ENCODE data around the gene TFF2.

- TF ChIP-seq CREB1 (IDR thresholded peaks at IDR 0.05; ENCODE audit: low read depth) (no peak), TAF1 (IDR thresholded peaks at IDR 0.05; ENCODE audit: low read depth) (no peak)
- TF ChIP-seq, protein P1, sequence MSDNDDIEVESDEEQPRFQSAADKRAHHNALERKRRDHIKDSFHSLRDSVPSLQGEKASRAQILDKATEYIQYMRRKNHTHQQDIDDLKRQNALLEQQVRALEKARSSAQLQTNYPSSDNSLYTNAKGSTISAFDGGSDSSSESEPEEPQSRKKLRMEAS (IDR thresholded peaks at IDR 0.05) = no peak
These were observed 48.6 kb downstream of the TFF2 start for GRCh38 chr21:42302076-42302650.

All from Ishikawa (cell line).